GM18870 (cell line): ENCODE data around the gene SYNE4.
"Not testable (repeated sequence)": the region's sequence is repeated elsewhere in the genome, so short reads cannot be mapped to it uniquely, and the experiment has no call there.

Experiments used
- ATAC-seq: cut with Tn5 transposase; IDR thresholded peaks from one replicate; pipeline ENCODE4 v1.9.1; 2021; ENCODE audit warnings: moderate library complexity; ENCODE audit not compliant: unreplicated experiment

SYNE4 gene

GRCh38 chr19:36008336-36008978 is at the start of gene SYNE4:
TSS of gene SYNE4 (minus strand) at chr19:36008813. CDS start at chr19:36008681, 132 bp downstream.
- ATAC-seq = no peak

GRCh38 chr19:36054733-36055686 is 46.4 kb upstream of the SYNE4 start, which contains the start of gene WDR62:
TSS of gene WDR62 (plus strand) at chr19:36054897. CDS start at chr19:36054972, 75 bp downstream.
- ATAC-seq = peak; percentile 77

- ATAC-seq = peak; percentile 75
Observed at GRCh38 chr19:36054119-36054732, 45.6 kb upstream of the SYNE4 start, which contains the start of gene THAP8. TSS of gene THAP8 (minus strand) at chr19:36054285. CDS start at chr19:36054217, 68 bp downstream.

GRCh38 chr19:36051637-36052036 is 43.0 kb upstream of the SYNE4 start:
- ATAC-seq = no peak

GRCh38 chr19:36051236-36051635 is 42.6 kb upstream of the SYNE4 start:
- ATAC-seq = no peak

- no peak for ATAC-seq
Observed at GRCh38 chr19:36049080-36049698, 40.6 kb upstream of the SYNE4 start.

- no peak for ATAC-seq
Observed at GRCh38 chr19:36047835-36048234, 39.2 kb upstream of the SYNE4 start.

GRCh38 chr19:36046443-36047050 is 37.9 kb upstream of the SYNE4 start:
- no peak for ATAC-seq

GRCh38 chr19:36043952-36044351 is 35.3 kb upstream of the SYNE4 start:
- no peak for ATAC-seq

GRCh38 chr19:36041831-36042230 is 33.2 kb upstream of the SYNE4 start:
- no peak for ATAC-seq

GRCh38 chr19:36041092-36041491 is 32.5 kb upstream of the SYNE4 start:
- ATAC-seq = not testable (repeated sequence)

GRCh38 chr19:36040495-36040894 is 31.9 kb upstream of the SYNE4 start:
- ATAC-seq = no peak

GRCh38 chr19:36032251-36033104 is 23.9 kb upstream of the SYNE4 start, which contains the start of gene CLIP3:
TSS of gene CLIP3 (minus strand) at chr19:36032873. CDS start at chr19:36032357, 516 bp downstream.
- ATAC-seq = no peak

- no peak for ATAC-seq
Observed at GRCh38 chr19:36031308-36031707, 22.7 kb upstream of the SYNE4 start.

GRCh38 chr19:36030264-36031148 is 21.9 kb upstream of the SYNE4 start:
- ATAC-seq = no peak

GRCh38 chr19:36028313-36029041 is 19.9 kb upstream of the SYNE4 start:
- no peak for ATAC-seq

GRCh38 chr19:36027696-36028095 is 19.1 kb upstream of the SYNE4 start:
- ATAC-seq = no peak
